ENCODE results near the gene CD86.
"Not testable (repeated sequence)": the region's sequence is repeated elsewhere in the genome, so short reads cannot be mapped to it uniquely, and the experiment has no call there.

Gene CD86, protein sequence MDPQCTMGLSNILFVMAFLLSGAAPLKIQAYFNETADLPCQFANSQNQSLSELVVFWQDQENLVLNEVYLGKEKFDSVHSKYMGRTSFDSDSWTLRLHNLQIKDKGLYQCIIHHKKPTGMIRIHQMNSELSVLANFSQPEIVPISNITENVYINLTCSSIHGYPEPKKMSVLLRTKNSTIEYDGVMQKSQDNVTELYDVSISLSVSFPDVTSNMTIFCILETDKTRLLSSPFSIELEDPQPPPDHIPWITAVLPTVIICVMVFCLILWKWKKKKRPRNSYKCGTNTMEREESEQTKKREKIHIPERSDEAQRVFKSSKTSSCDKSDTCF

DNA sequence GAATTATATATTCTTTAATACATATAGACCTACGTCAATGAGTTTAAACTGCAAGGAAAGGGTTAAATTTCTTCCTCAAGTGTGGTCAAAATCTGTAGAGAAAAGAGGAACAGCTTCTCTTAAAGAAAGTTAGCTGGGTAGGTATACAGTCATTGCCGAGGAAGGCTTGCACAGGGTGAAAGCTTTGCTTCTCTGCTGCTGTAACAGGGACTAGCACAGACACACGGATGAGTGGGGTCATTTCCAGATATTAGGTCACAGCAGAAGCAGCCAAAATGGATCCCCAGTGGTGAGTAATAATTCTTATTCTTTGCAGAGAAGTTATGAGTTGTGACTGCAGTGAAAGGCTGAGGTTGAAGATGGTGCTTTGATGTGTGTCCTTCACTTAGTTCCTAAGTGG is at the start of gene CD86:
CD86 (plus strand) TSS at position 148 of the 400 bp plus-strand sequence; CDS start at position 276, 128 bp downstream.
- DNase-seq = no peak

DNA sequence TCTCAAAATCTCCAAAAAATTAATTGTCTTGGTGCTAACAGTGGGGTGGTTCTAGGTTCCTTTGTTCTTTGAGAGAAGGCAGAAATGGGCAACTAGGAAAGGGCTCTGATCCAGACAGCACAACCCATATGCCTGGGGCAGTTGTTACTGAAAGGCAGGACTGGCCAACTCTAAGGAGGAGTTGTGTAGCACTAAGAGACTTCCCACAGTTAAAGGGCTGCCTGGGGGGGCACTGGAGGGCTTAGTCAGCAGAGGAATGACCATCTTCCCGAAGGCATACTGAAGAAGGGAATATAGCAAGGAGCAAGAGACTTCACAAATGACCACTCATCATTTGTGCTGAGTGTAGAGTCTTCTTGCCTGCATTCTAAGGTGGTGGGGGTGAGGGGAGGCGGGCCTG is 48.9 kb upstream of the CD86 start:
- DNase-seq = no peak

DNA sequence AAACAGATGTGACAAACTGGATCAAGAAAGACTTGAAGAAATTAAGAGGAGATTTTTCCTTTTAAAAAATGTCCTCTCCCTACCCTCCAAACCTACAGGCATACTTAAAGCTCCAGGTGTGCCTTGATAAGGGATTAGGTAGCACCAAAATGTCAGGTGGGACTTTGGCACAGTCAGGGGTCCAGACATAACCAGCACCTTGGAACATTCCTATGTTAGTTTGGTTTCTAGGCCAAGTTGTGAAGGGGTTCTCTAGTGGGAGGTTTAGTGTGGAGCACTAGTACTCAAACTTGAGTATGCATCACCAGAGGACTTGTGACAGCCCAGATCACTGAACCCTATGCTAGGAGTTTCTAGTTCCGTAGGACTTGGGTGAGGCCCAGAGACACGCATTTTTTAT is 47.0 kb upstream of the CD86 start:
- DNase-seq = no peak

DNA sequence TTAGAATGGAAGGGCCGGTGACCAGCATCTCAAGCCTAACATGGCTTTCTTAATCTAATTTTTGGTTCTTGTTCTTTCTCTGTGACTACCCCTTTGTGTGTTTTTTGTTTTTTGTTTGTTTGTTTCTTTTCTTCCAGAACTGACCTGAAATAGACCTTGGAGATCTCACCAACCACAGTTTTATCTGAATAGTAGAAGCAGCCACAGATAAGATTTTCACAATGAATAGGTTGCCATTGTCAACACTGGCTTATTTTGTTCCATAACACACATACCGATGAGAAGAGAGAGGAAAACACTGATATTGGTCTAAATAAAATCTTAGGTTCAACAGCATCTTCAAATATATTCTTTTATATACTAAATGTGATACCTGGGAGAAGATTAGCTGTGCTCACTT is 44.7 kb upstream of the CD86 start:
- DNase-seq = no peak

DNA sequence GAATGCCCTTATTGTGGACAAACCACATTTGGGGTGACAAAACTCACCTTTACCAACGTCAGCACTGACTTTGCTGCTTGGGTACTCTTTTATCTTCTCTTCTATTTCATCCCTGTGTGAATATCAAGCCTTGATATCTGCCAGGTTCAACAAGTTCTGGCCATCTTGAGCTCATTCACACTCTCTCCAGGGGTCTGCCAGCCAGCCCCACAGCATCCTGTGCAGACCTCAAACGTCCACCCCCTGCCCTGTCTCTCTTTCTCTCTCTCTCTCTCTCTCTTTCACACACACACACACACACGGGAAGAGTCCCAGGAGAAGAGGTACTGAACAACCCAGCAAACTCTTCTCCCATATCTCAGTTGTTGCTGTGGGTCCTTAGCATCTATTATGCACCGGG is 43.8 kb upstream of the CD86 start:
- no peak for DNase-seq

DNA sequence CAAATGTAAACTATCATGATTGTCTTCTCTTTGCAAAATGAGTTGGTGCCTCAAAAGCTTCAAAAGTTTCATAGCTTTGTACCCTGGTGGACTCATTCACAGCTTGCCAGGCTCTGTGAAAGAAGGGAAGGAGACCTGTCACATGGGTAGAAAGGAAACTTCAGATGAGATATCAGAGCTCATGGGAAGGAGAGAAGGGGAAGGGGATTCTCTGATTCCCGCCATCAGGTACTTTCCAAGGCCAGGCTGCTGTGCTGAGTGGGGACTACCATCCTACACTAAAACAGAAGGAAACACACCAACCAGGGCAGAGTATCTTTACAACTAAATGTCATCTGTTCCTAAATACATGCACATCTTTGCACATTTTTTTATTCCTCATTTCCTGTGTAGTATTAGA is 42.3 kb upstream of the CD86 start:
- no peak for DNase-seq

DNA sequence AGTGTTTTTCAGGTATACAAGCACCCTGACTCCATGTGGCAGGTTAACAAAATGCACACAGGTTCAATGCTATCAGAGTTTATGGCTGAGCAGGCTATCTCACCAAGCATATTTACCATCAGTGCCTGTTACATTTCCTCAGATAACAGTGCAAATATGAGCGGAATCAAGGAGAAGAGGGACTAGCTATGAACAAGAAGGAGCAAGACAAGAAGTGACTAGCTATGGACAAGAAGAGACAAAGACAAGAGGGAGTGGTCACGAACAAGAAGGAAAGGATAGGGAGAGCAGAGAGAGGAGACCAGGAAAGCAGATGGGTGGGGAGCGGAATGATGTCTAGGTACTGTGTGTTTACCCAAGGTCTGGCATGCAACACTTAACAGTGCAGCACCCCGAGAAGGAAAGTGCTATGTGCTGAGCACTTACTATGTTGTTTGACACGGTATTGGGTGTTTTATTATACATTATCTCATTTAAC is 41.7 kb upstream of the CD86 start:
- DNase-seq = no peak

DNA sequence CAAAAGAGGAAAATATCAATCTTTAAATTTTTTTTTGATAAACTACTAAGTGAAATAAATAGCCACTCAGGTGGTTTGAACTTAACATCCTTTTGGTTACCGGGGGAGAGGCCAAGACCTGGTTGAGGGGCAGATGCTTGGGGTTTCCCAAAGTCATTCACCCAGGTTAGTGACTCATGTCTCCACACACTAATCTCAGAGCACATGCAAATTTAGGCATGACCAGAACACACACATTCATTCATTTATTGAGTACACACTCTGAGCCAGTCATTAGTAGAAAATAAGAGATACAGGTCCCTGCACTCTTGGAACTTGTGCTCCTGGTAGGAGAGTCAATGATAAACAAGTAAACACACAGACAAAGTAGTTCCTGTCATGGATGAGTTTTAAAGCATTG is 40.4 kb upstream of the CD86 start:
- DNase-seq = no peak

DNA sequence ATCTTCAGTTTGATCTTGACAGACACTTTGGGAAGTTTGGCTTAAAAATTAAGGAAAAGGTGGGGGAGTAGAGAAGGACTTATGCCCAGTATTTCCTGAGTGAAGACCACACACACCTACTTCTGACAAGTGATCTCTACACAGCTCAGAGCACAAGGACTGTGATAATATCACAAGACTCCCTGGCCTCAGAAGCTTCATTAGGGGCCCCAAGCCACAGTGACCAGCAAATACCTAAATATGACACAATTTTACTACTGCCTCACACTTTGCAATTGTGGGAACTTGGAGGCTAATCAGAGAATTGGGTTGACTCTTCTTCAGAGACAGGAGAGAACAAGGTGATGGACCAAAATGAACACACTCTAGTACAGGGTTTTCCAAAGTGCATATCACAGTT is 35.7 kb upstream of the CD86 start:
- DNase-seq = no peak

DNA sequence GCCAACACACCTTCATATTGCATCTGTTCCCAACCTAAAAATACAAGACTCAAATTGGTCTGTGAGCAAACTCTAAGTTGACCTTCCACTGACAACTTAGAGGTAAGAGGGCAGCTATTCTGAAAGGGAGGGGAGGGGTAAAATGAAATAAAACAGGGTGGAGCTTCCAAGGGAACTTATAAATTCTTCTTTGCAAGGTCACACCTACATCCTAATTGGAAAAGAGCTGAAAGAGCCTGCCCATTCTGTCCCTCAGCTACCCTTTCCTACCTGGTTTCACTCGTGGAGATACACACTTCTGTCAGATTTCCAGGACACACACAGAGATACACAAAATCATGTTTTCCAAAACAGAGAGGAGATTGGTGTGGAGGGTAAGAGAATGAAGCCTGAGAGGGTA is 34.1 kb upstream of the CD86 start:
- DNase-seq = no peak

DNA sequence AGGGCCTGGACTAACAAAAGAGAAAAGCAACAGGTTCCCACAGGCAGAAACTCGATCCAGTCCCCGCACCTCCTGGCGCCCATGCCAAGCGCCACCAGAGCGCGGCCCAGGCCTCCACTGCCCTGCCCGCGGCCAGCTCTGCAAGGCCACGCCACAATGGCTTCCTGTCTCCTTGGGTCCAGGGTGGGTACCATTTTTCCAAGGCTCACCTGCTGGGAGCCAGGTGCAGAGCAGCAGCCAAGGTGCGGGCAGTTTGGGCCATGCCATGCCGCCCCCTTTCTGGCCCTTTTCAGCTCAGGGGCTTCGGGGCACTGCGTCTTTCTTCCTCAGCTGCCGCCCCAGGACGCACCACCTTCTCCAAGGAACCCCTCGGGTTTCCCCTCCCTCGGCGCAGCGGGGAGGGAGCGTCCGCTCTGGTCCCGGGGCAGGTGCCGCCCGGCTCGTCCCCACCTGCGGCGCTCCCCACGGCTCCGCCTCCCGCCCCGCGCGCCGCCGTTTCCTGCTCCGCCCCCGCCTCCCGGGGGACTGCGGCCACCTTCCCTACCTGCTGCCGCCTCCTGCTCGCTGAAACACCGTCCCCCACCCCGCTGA is 33.3 kb upstream of the CD86 start, which contains the start of gene ILDR1:
ILDR1 (minus strand) TSS at position 437 of the 591 bp plus-strand sequence; CDS start at position 267, 170 bp downstream.
- peak; percentile 76 for DNase-seq

DNA sequence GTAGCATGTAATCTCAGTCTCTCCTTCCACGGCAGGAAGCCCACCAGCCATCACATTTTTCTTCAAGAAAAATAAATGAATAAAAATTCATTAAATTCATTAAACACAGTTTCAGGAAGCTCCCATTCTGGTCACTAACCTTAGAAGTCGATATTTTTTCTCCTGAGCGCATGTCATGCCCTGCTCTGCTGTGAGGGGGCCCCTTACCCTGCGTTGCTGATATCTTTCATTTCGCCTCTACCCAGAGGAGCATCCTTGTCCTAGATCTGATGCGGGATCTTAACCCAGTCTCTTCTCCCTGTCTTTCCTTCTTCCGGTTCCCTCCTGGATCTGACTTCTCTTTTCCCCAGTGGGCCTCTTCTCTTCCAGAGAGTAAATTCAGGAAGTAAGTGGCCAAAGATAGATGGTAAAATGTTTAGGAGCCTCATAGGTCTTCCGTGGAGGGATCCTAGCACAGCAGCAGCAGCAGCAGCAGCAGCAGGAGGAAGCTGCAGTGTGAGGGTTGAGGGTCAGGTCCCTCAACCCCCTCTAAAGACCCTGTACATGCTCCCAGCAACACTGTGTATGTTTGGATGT is 31.7 kb upstream of the CD86 start:
- DNase-seq = peak; percentile 35

DNA sequence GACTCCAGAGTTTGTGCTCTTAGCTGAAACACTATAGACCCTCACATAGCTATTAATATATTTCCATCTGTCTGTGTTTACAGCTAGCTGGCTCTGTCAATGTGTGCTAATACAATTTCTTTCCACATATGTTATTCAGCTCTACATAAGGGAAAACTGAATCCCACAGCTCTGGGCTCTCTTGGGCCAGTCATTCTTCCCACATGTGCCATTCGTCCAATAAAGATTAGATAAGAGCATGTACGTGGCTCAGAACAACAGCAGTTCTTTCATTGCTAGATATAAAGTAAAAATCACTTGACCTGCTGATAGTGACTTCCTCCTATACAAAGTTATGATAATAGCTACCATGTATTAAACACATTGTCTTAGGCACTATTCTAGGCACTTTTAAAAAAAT is 30.4 kb upstream of the CD86 start:
- no peak for DNase-seq

DNA sequence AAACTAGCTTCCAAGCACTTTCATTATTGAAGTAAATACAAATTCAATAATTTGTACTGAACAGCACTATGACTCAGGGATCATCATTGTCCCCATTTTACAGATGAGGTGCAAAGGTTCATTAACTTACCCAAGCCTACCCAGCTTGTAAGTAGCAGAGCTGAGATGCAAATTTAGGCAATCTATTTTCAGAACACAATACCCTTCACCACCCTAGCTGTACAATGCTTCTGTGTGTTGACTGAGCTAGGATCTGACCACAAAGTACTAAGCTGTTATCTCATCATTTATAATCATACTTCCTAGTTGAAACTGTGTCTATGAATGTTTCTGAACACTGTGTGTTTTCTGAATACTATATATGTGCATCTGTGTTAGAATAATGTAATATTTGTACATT is 29.9 kb upstream of the CD86 start:
- peak; percentile 74 for DNase-seq

DNA sequence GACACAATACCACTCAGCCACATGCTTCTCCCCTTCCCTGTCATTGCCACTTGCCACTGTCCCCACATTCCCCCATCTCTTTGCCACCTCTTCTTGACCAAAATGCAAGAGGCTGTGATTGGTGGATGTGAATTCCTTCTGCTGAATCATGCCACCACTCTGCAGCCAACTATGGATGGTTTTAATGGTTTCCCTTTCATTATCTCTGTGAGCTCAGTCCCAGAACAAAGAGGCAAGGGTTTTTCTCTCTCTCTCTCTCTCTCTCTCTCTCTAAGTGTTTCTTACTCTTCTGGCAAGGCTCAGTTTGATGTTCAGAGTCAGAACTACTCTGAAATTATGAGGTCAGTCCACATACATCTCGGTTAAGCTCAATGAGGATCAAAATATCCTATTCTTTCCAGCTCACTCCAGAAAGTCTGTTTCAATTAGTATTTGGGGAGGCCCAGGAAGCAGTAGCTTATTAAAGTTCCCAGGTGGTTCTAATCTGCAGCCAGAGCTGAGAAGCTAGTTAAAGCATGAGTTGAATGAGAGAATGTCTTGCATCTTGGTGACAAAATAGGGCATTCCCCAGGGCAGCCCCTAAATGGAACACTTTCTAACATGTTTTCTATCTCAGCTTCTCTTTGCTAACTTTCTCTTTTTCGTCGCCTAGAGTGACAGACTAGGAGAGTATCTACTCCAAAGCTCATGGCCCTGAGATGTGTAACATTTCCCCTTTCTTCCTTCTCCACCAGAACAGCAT is 24.6 kb upstream of the CD86 start:
- DNase-seq = no peak

DNA sequence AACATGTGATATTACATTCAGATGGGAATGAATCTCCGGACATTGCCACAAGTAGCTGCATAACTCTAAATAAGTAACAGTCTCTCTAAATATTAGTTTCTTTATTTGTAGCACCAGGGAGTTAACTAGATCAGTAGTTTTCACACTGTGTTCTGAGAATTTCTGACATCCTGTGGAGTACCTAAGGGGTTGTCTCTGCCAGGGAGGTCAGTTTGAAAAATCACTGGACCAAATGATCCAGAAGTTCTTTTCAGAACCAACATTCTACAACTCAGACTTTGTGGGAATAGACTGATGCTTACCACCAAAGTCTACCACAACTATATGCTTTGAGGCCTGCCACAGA is 24.1 kb upstream of the CD86 start:
- no peak for DNase-seq

DNA sequence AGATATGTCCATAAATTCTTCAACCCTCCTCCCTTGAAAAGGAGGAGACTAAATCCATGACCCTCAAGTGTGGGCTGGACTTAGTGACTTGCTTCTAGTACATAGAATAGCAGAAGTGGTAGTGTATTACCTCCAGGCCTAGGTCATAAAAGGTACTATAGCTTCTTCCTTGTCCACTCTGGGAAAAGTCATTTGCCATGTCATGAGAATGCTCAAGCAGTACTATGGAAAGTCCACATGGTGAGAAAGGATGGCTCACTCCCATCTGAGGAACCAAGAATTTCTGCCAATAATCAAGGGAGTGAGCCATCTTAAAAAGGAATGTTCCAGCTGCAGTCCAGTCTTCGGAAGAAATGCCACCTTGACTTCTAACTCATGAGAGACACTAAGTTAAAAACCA is 22.6 kb upstream of the CD86 start:
- no peak for DNase-seq

DNA sequence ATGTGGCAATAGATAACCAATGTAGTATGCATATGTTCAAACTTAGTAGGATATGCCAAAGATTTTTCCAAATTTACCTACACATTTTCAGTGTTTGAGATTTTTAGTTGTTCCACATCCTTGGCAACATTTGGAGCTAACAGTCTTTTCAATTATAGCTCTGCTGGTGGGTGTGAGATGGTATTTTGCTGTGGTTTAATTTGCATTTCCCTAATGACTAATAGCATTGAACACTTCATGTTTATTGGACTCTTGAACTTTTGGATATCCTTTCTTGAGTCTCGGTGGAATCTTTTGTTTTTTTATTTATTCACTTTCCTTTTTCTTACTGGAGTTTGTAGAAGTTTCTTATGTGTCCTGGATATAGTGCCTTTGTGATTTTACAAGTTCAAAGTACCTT is 22.1 kb upstream of the CD86 start:
- DNase-seq = no peak

DNA sequence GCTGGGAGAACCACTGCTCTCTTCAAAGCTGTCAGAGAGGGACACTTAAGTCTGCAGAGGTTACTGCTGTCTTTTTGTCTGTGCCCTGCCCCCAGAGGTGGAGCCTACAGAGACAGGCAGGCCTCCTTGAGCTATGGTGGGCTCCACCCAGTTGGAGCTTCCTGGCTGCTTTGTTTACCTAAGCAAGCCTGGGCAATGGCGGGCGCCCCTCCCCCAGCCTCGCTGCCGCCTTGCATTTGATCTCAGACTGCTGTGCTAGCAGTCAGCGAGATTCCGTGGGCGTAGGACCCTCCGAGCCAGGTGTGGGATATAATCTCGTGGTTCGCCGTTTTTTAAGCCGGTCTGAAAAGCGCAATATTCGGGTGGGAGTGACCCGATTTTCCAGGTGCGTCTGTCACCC is 7.9 kb upstream of the CD86 start:
- not testable (repeated sequence) for DNase-seq

DNA sequence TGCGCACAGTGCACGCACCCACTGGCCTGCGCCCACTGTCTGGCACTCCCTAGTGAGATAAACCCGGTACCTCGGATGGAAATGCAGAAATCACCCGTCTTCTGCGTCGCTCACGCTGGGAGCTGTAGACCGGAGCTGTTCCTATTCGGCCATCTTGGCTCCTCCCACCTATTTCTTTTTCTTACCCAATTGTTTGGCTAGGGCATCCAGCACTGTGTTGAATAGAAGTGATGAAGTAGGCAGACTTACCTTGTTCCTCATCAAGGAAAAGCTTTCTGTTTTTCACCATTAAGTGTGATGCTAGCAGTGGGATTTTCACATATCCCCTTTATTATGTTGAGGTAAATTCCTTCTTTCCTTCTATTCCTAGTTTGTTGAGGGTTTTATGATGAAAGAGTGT is 7.4 kb upstream of the CD86 start:
- DNase-seq = not testable (repeated sequence)

DNA sequence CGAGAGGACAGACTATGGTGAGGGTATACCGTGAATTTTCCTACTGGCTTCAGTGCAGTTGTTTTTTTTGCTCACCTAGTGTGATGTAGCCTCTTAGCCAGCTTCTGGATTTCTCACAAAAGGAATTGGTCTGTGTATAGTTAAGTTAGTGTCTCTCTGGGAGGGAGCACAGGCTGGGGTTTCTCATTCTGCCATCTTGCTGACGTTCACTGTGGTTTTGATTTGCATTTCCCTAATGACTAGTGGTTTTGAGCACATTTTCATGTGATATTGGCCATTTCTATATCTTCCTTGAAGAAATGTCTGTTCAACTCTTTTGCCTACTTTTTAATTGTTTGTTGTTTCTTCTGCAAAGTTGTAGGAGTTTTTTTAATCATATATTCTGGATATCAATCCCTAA is 2.2 kb upstream of the CD86 start:
- no peak for DNase-seq

DNA sequence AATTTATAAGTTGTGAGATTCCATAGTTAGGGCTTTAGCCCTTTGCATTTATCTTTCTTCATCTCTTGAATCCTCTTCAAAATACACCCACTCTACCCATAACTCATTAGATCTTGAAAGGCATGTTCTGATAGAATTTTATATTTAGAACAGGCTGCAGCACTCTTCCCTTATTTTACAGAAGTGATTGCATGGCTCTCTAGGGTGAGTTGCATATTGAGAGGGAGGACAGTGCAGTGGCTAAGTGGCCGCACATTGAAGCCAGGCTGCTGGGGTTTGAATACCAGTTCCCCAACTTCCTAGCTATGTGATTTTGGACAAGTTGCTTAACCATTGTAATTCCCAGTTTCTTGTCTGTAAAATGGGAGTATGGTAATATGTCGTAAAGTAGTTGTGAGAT is 2.5 kb downstream of the CD86 start:
- no peak for DNase-seq

DNA sequence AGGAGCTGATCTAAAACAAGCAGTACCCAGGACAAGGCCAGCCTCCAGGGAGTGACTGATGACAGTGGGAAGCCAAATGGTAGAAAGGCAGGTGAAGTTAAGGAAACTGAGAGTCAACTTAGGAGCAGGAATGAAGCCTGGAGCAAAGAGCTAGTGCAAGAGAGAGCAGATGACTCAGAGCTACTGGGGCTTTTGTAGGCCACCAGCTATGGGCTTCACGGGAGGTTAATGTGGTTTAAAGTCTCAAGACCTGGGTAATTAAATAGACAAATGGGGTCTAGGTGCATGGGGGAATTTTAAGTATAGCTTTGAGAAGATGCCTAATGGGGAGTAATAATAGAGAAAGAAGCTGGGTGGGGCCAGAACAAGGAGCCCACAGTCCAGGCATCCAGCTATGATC is 3.1 kb downstream of the CD86 start:
- DNase-seq = no peak
